ENCODE data around the gene TKTL2.
"Not testable (repeated sequence)": the region's sequence is repeated elsewhere in the genome, so short reads cannot be mapped to it uniquely, and the experiment has no call there.

TKTL2 gene

GRCh38 chr4:163447023-163447422, 26.5 kb downstream of the TKTL2 start:
- DNase-seq, result not testable (repeated sequence)

DNA sequence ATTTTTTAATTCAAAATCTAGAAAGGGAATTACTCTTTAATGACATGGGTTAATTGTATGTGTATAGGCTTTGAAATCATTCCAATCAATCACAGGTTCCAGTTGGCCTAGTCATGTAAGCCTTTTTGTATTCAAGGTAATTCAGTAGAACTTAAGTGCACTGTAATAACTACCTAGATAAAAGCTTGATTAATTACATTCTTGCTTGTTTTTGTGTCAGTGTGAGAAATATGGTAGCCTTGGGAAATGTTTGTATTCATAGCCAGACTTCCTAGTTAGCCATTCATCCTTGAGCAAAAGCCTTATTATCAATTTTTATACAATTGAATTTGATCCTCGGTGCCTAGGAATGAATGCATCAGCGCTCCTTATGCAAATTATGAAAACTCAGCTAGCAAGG, 33.5 kb downstream of the TKTL2 start:
- no peak for DNase-seq

Data from cerebellar nuclear complex (tissue), 1 donor.